ENCODE results near the gene LGALS7.
"Not testable (repeated sequence)": the region's sequence is repeated elsewhere in the genome, so short reads cannot be mapped to it uniquely, and the experiment has no call there.

LGALS7 gene
- 0 to 0.04 reads per million in 2 experiments for total RNA-seq

- DNase-seq (ENCODE audit: low read depth), result no peak
Measured at GRCh38 chr19:38773469-38774177, at the start of gene LGALS7. Gene LGALS7 (minus strand): TSS chr19:38773517. CDS start chr19:38773492, 25 bp downstream.

DNA sequence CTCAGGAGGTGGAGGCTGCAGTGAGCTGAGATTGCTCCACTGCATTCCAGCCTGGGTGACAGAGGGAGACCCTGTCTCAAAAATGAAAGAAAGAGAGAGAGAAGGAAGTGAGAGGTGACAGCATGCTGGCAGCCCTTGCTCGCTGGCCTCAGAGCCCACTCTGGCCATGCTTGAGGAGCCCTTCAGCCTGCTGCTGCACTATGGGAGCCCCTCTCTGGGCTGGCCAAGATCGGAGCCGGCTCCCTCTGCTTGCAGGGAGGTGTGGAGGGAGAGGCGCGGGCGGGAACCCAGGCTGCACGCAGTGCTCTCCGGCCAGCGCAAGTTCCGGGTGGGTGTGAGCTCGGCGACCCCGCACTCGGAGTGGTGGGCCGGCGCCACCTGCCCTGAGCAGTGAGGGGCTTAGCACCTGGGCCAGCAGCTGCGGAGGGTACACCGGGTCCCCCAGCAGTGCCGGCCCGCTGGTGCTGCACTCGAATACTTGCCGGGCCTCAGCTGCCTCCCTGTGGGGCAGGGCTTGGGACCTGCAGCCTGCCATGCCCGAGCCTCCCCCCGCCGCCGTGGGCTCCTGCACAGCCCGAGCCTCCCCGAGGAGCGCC, 48.0 kb upstream of the LGALS7 start:
- not testable (repeated sequence) for DNase-seq (ENCODE audit: low read depth)

DNA sequence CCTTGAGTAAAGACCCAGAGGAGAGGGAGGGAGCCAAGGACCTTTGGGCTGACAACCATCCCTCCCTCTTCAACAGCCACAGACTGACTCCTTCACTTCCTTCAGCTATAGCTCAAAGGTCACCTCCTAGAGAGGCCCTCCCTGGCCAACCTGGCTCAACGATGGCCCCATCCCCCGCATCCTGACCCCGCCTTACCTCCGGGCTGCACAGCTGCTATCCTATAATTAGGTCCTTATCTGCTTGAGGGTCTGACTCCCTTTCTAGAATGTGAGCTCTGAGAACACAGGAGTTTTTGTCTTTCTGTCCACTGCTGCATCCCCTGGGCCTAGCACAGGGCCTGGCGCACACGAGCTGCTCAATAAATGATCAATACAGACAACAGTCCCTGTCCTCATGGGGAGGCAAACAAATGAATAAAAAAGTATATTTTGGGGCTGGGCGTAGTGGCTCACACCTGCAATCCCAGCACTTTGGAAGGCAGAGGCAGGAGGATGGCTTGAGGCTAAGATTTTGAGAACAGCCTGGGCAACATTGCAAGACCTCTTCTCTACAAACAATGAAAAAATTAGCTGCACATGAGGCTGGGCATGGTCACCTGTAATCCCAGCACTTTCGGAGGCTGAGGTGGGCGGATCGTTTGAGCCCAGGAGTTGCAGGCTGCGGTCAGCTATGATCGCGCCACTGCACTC, 46.1 kb upstream of the LGALS7 start:
- no peak for DNase-seq (ENCODE audit: low read depth)

- no peak for DNase-seq (ENCODE audit: low read depth)
Measured at GRCh38 chr19:38817081-38817480, 43.8 kb upstream of the LGALS7 start.

- no peak for DNase-seq (ENCODE audit: low read depth)
Measured at GRCh38 chr19:38816131-38816750, 42.9 kb upstream of the LGALS7 start.

DNA sequence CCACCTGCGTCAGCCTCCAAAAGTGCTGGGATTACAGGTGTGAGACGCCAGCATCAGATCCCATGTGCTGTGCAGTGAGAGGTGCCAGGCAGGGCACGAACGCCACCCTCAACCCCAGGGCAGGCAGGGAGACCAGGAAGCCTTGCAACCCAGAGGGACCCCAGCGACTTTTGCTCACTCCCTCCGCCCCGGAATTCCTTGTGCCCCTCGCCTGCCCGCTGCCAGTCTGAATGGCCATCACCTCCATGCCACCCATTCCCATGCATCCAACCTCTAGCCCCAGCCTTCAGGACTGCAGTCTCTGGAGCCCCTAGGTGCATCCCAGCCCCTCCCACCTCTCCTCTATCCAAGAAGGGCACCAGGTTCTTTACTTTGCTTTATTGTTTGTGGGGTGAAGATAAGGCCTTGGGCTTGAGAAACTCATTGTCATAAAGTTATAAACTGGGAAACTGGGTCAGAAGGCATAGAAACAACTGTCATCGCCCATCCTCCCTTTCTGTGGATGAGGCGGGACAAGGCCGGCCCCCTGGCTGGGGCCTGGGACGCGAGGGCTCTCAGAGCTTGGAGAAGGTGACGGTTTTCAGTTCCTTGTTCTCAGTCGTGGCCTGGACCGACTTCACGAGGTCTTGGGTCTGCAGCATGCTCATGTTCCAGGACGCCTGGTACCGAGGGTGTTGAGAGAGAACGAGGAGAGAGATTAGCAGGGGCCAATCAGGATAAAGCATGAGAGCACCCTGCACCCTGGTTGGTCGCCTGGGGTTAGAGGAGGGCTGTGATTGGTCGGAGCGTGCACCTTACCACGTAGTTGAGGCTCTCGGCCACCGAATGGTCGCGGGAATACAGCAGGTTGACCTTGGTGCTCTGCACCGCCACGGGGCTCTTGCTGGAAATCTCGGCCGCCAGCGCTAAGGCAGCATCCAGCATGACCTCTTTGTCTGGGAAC, 42.0 kb upstream of the LGALS7 start:
- no peak for DNase-seq (ENCODE audit: low read depth)

DNA sequence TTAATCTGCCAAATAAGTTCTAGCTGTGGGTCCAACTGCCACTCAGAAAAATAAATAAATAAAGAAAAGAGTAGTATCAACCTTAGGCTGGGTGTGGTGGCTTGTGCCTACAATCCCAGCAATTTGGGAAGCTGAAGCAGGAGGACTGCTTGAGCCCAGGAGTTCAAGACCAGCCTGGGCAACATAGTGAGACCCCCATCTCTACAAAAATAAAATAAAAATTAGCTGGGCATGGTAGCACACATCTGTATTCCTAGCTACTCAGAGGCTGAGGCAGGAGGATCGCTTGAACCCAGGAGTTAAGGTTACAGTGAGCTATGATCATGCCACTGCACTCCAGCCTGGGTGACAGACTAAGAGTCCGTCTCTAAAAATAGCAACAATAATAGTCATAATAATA, 40.6 kb upstream of the LGALS7 start:
- DNase-seq (ENCODE audit: low read depth), result not testable (repeated sequence)

DNA sequence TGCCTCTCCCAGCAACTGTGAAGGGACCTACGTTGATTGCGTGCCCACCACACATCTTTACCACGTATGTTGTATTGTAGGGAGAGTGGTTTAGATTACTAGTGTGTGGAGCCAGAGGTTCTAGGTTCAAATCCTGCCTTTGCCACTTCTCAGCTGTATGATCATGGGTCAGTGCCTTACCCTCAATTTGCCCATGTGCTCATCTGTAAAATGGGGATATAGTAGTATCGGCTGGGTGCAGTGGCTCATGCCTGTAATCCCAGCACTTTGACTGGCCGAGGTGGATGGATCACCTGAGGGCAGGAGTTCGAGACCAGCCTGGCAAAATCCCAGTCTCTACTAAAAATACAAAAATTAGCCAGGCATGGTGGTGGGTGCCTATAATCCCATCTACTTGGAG, 40.0 kb upstream of the LGALS7 start:
- no peak for DNase-seq (ENCODE audit: low read depth)

- no peak for DNase-seq (ENCODE audit: low read depth)
Measured at GRCh38 chr19:38812841-38813320, 39.6 kb upstream of the LGALS7 start, which contains the start of gene LGALS4. Gene LGALS4 (minus strand): TSS chr19:38812945. CDS start chr19:38812886, 59 bp downstream.

- no peak for DNase-seq (ENCODE audit: low read depth)
Measured at GRCh38 chr19:38812009-38812840, 38.9 kb upstream of the LGALS7 start.

- no peak for DNase-seq (ENCODE audit: low read depth)
Measured at GRCh38 chr19:38809592-38810252, 36.4 kb upstream of the LGALS7 start.

DNA sequence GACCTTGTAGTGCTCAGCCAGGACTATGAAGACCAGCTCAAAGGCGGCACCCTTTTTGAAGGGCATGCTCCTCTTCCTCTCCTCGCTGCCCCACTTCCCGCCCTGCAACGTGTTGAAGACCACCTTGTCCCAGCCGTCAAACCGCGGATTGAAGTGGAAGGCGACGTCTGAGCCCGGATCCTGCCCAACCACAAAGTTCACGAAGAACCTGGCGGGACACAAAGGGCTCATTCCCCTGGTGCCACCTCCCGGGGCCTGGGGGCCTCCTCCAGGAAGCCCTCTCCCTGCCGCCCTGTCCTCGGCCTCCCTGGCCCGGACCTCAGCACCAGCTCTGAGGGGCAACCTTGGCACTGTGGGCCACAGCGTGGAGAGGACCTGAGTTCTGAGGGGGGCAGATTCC, 35.4 kb upstream of the LGALS7 start:
- DNase-seq (ENCODE audit: low read depth), result no peak

DNA sequence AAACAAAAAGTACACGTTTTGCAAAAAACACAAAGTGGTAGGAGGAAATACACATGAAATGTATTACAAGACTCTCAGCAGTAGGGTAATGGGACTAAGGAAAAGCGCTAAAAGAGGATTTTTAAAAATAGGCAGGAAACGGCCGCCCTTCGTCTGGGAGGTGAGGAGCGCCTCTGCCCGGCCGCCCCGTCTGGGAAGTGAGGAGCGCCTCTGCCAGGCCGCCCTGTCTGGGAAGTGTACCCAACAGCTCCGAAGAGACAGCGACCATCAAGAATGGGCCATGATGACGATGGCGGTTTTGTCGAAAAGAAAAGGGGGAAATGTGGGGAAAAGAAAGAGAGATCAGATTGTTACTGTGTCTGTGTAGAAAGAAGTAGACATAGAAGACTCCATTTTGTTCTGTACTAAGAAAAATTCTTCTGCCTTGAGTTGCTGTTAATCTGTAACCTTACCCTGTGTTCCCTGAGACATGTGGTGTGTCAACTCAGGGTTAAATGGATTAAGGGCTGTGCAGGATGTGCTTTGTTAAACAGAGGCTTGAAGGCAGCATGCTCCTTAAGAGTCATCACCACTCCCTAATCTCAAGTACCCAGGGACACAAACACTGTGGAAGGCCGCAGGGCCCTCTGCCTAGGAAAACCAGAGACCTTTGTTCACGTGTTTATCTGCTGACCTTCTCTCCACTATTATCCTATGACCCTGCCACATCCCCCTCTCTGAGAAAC, 34.2 kb upstream of the LGALS7 start:
- not testable (repeated sequence) for DNase-seq (ENCODE audit: low read depth)

DNA sequence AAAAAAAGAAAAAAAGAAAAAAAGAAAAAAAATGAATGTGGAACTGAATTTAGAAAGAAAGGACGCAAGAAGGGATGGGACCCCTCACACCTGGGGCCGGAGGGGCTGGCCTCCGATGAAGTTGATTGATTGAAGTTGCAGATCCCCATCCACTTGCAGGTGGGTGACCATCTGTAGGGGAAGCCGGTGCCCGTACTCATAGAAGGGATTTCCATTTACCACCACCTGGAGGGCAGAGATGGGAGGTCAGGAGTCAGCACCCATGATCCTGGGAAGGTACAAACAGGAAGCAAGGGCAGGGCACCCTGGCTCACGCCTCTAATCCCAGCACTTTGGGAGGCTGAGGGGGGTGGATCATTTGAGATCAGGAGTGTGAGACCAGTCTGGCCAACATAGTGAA, 33.1 kb upstream of the LGALS7 start:
- DNase-seq (ENCODE audit: low read depth), result no peak

DNA sequence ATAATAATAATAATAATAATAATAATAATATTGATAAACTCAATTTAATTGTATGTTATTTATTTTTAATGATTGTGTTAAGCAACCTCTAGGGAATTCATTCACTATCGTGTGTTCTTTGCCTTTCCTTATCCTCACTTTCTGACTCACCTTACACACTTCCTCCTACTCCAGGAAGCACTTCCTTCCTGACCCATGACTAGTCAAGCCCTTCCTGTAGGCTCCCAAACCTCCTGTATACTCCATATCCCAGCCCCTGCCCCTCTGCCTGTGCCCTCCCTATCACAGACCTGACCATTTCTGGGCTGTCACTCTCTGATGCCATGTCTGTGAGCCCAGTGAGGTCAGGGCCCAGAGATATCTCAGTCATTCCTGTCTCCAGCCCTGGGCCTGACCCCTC, 31.9 kb upstream of the LGALS7 start:
- no peak for DNase-seq (ENCODE audit: low read depth)

GRCh38 chr19:38803543-38803942, 30.2 kb upstream of the LGALS7 start:
- no peak for DNase-seq (ENCODE audit: low read depth)

DNA sequence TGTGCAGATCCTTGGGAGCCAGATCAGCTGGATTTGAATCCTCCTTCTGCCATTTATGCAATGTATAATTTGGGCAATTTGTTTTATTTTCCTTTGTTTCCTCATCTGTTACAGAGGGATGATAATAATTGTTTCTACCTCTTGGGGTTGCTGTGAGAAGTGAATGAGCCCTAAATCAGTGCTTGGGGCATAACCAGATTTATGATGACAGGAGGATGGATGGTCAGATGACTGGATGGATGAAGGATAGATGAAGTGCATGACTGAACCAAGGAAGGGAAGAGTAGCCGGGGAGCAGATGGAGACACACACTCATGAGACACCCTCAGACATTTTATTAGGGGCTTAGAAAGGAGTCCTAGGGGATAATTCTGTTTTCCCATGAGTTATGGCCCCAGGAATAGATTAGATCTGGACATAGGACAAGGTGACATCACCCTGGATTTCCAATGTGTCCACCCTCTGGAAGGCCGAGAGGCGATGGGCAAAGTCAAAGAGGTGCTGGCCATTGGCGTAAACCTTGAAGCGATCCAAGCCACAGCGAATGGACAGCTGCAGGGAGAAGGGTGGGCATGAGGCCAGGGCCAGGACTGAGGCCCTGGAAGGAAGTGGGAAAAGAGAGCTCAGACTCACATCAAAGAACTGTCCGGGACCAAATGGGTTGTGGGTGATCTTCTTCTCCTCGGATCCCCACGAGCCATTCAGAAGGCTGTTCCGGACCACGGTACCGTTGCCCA, 28.2 kb upstream of the LGALS7 start:
- DNase-seq (ENCODE audit: low read depth), result no peak

DNA sequence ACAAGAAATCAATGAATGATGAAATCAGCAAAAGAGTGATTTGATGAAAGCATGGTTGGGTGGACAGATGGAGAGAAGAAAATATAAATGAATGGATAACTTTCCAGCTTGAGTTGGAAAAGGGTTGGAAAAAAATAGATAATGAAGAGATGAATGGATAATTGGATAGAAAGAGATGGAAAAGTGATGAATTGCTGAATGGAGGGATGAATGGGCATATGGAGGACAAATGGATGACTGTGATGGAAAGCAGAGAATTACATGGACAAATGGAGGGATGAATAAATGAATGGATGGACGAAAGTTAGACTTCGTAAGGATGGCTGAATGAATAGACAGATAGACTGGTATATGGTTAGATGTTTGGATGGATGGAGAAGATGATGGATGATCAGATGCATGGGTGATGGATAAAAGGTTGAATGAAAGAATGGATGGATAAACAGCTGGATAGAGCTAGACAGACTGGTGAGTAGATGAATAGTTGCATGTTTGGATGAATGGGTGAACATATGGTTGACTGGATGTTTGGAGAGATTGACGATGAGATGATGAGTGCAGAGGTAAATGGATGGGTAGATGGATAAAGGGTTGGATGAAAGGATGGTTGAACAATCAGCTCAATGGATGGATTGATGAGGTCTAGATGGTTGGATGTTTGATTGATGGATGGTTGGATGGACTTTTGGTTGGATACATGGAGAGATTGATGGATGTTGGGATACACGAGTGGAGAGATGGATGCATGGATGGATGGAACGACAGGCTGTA, 27.4 kb upstream of the LGALS7 start:
- DNase-seq (ENCODE audit: low read depth), result no peak

Measured in T follicular helper cell (primary cell).